IPS DF 6.9 (cell line): Measurements from ENCODE around the gene RERE.

Experiments used
- DNase-seq: peaks from one replicate; pipeline ENCODE4 v3.0.0-alpha.2; 2013; ENCODE audit warnings: low read depth, low spot score
- H3K27ac ChIP-seq: one replicate; pipeline ENCODE4 v1.5.1; 2013; ENCODE audit warnings: low read length, control low read depth
- H3K27me3 ChIP-seq: 2 replicates; pipeline ENCODE4 v1.6.1; 2013; ENCODE audit warnings: mild to moderate bottlenecking, low read length; ENCODE audit not compliant: control insufficient read depth, insufficient read depth
- H3K36me3 ChIP-seq: 2 replicates; pipeline ENCODE4 v1.6.1; 2013; ENCODE audit warnings: low read length; ENCODE audit not compliant: control insufficient read depth, insufficient read depth
- H3K4me1 ChIP-seq: 2 replicates; pipeline ENCODE4 v1.6.1; 2013; ENCODE audit warnings: low read length; ENCODE audit not compliant: control insufficient read depth, insufficient read depth
- H3K4me3 ChIP-seq: 2 replicates; pipeline ENCODE4 v1.5.1; 2013; ENCODE audit warnings: mild to moderate bottlenecking, low read length
- H3K9me3 ChIP-seq: 2 replicates; pipeline ENCODE4 v1.6.1; 2013; ENCODE audit warnings: low read length, inconsistent platforms; ENCODE audit not compliant: control insufficient read depth, insufficient read depth
- WGBS: extraction: QIAGEN DNeasy Blood & Tissue Kit; methylation state at CpG from one replicate; pipeline ENCODE4 v1.1.7; 2013; ENCODE audit warnings: mixed read lengths, missing lambda C conversion rate; ENCODE audit not compliant: insufficient read length, insufficient coverage; 5-methylcytosine and 5-hydroxymethylcytosine counted together

The RERE gene

GRCh38 chr1:8371372-8371991 lies 446.0 kb downstream of the RERE start:
- H3K4me1 ChIP-seq: peaks cover 8% of the 10 kb centered on the region
- H3K27me3 ChIP-seq: no peaks in the 10 kb centered on the region
- H3K36me3 ChIP-seq: peaks cover 3% of the 10 kb centered on the region; the same call in 1 of the 2 replicates
- no peak for DNase-seq
- H3K27ac ChIP-seq: no peak overlapping the region
- no peaks in the 10 kb centered on the region for H3K9me3 ChIP-seq
- H3K4me3 ChIP-seq: no peak overlapping the region
- WGBS: no CpG with 5 or more reads among the region's 9 CpGs

- Histone ChIP-seq H3K27ac (no peak overlapping the region), H3K4me3 (no peak overlapping the region), H3K27me3 (no peaks in the 10 kb centered on the region), H3K36me3 (peaks cover 3% of the 10 kb centered on the region; the same call in 1 of the 2 replicates), H3K4me1 (peaks cover 8% of the 10 kb centered on the region), H3K9me3 (no peaks in the 10 kb centered on the region)
- no CpG with 5 or more reads among the region's 5 CpGs for WGBS
- DNase-seq: no peak
Observed at GRCh38 chr1:8370905-8371315, 446.5 kb downstream of the RERE start.

GRCh38 chr1:8370046-8370881 lies 447.2 kb downstream of the RERE start:
- no peaks in the 10 kb centered on the region for H3K9me3 ChIP-seq
- peaks cover 8% of the 10 kb centered on the region for H3K4me1 ChIP-seq
- H3K27ac ChIP-seq: no peak overlapping the region
- WGBS: no CpG with 5 or more reads among the region's 14 CpGs
- DNase-seq: no peak
- H3K36me3 ChIP-seq: peaks cover 3% of the 10 kb centered on the region; the same call in 1 of the 2 replicates
- H3K4me3 ChIP-seq: no peak overlapping the region
- H3K27me3 ChIP-seq: no peaks in the 10 kb centered on the region

GRCh38 chr1:8368956-8369639 lies 448.3 kb downstream of the RERE start:
- no peak overlapping the region for H3K27ac ChIP-seq
- peaks cover 8% of the 10 kb centered on the region for H3K4me1 ChIP-seq
- H3K4me3 ChIP-seq: no peak overlapping the region
- no peaks in the 10 kb centered on the region for H3K9me3 ChIP-seq
- no peaks in the 10 kb centered on the region for H3K27me3 ChIP-seq
- peaks cover 8% of the 10 kb centered on the region for H3K36me3 ChIP-seq
- DNase-seq: no peak
- WGBS: no CpG with 5 or more reads among the region's 5 CpGs

- WGBS: no CpG with 5 or more reads among the region's 8 CpGs
- H3K27me3 ChIP-seq: no peaks in the 10 kb centered on the region
- H3K4me3 ChIP-seq: no peak overlapping the region
- no peaks in the 10 kb centered on the region for H3K9me3 ChIP-seq
- no peak for DNase-seq
- H3K4me1 ChIP-seq: peaks cover 6% of the 10 kb centered on the region
- no peak overlapping the region for H3K27ac ChIP-seq
- peaks cover 11% of the 10 kb centered on the region for H3K36me3 ChIP-seq
Observed at GRCh38 chr1:8367571-8368194, 449.8 kb downstream of the RERE start.

GRCh38 chr1:8365661-8366362 lies 451.6 kb downstream of the RERE start:
- Histone ChIP-seq H3K27me3 (no peaks in the 10 kb centered on the region), H3K4me3 (no peak overlapping the region), H3K4me1 (no peaks in the 10 kb centered on the region; the same call in none of the 2 replicates), H3K36me3 (peaks cover 18% of the 10 kb centered on the region), H3K27ac (no peak overlapping the region), H3K9me3 (no peaks in the 10 kb centered on the region)
- DNase-seq: no peak
- no CpG with 5 or more reads among the region's 24 CpGs for WGBS

GRCh38 chr1:8364528-8365442 lies 452.7 kb downstream of the RERE start:
- DNase-seq: no peak
- H3K27me3 ChIP-seq: no peaks in the 10 kb centered on the region
- H3K4me1 ChIP-seq: no peaks in the 10 kb centered on the region; the same call in 1 of the 2 replicates
- H3K27ac ChIP-seq: no peak overlapping the region
- no CpG with 5 or more reads among the region's 29 CpGs for WGBS
- no peaks in the 10 kb centered on the region for H3K9me3 ChIP-seq
- peaks cover 20% of the 10 kb centered on the region for H3K36me3 ChIP-seq
- no peak overlapping the region for H3K4me3 ChIP-seq

- no peaks in the 10 kb centered on the region for H3K27me3 ChIP-seq
- no peaks in the 10 kb centered on the region; the same call in 1 of the 2 replicates for H3K4me1 ChIP-seq
- peaks cover 26% of the 10 kb centered on the region for H3K36me3 ChIP-seq
- no peak for DNase-seq
- no peak overlapping the region for H3K4me3 ChIP-seq
- WGBS: no CpG with 5 or more reads among the region's 18 CpGs
- H3K27ac ChIP-seq: no peak overlapping the region
- H3K9me3 ChIP-seq: no peaks in the 10 kb centered on the region
Observed at GRCh38 chr1:8363767-8364301, 453.6 kb downstream of the RERE start.

GRCh38 chr1:8363186-8363766 lies 454.2 kb downstream of the RERE start:
- WGBS: no CpG with 5 or more reads among the region's 8 CpGs
- no peak overlapping the region for H3K4me3 ChIP-seq
- H3K27me3 ChIP-seq: no peaks in the 10 kb centered on the region
- no peaks in the 10 kb centered on the region for H3K9me3 ChIP-seq
- no peaks in the 10 kb centered on the region; the same call in 1 of the 2 replicates for H3K4me1 ChIP-seq
- peaks cover 30% of the 10 kb centered on the region for H3K36me3 ChIP-seq
- H3K27ac ChIP-seq: no peak overlapping the region
- DNase-seq: no peak
